NCI-H774 (cell line): ENCODE measurements around the gene MICALL2.
"Not testable (repeated sequence)": the region's sequence is repeated elsewhere in the genome, so short reads cannot be mapped to it uniquely, and the experiment has no call there.

Experiments
- DNase-seq: peaks from one replicate; lab custom pipeline; 2025; lab: John Stamatoyannopoulos, UW

The MICALL2 gene

DNA sequence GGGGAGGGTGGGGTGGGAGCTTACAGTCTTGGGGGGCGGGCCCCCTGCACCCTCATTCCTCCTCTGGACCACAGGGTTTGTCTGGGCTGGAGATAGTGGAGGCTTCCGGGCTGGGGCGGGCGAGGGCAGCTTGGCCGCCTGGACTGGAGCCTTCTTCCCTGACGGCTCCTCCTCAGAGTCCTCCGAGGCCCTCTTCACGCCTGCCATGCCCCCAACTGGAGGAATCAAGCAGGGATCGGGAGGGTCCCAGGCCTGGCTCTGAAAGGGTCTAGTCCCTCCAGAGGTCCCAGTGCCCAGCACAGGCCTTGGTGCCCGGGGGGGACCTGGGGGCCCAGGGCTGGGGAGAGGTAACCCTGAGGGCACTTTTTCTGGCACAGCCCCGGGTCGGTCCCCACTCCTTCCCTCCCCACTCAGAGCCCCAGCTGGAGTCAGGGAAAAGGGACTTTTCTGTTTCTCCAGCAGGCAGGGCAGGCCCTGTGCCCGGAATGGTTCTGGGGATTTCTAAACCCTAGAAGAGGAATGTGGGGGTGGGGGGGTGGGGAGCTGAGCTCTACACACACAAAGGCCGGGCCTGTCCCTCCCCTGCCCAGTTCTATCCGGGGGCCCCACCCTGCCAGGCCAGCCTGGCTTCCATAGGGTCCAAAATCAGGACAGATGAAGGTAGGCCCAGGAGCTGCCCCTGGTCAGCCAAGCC, 11.6 kb downstream of the MICALL2 start:
- no peak for DNase-seq

DNA sequence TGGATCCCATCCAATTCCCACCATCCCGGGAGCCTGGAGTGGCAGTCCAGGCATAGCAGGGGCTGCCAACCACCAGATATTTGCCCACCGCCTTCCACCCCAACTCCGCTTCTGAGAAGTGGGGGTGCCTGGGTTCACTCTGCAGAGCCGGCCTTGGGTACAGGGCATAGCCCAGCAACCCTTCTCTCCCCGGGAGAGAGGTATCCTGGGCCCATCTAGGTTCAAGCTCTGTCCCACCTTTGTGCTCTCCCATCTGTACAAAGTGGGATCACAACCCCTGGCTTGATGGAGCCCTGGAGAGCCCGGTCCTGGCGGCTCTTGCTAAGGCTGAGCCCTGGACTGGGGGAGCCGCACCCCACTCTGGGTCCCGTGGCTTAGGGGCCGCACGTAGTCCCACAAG, 12.2 kb downstream of the MICALL2 start:
- DNase-seq = no peak

DNA sequence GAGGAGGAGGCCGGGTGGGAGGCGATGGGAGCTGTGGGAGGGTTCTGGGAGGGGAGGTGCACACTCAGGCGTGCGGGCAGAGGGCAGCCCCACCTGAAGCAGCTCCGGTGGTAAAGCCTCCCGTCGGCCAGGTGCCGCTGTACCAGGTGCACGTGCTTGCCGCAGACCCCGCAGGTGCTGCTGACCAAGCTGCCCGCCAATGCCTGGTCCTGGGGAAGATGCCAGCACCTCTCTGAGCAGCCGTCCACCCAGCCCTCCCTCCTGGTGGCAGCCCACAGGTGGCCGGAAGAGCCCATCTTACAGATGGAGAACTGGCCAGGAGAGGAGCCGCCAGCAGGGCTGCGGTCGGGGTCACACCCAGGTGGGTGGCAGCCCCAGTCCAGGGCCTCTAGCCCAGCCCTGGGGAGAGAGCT, 12.6 kb downstream of the MICALL2 start:
- no peak for DNase-seq

DNA sequence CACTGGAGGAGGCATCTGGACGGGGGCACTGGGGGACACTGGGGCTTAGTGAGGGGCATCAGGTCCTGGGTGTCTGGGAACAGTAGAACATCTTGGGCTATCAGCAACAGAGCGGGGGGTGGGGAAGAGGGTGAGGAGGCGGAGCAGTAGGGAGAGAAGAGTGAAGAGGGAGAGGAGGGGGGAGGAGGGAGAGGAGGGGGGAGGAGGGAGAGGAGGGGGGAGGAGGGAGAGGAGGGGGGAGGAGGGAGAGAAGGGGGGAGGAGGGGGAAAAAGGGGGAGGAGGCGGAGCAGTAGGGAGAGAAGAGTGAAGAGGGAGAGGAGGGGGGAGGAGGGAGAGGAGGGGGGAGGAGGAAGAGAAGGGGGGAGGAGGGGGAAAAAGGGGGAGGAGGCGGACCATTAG, 13.2 kb downstream of the MICALL2 start:
- DNase-seq = peak; percentile 55

DNA sequence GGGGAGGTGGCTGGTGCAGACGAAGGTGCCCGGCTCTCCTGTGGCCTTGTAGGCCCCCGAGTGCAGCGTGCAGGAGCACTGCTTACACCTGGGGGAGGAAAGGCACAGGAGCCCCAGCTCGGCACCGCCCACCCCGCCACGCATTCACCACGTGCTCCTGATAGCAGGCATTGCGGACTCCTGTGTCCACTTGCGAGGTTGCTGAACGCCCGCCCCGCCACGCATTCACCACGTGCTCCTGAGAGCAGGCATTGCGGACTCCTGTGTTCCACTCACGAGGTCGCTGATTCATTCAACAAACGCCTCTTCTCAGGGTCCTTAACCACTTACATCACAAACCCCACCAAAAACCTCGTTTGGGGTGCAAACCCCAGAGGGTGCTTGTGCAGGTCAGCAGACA, 13.9 kb downstream of the MICALL2 start:
- DNase-seq = no peak

DNA sequence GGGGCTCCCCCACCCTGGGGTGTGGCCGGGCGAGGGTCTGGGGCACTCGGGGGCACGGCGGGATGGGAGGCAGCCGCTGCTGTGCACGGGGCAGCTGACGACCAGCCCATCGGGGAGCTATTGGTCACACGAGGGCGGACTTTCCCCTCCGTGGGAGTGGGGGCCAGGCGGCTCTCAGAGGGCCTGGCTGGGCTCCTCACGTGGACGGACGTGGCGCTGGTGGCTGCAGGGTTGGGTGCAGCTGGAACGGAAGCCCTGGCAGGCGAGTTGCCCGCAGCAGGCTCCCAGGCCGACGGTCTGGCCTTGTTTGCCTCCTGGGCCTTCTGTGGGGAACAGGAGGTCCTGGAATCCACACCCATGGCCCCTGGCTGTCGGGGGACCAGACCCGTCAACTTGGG, 14.3 kb downstream of the MICALL2 start:
- DNase-seq = no peak

DNA sequence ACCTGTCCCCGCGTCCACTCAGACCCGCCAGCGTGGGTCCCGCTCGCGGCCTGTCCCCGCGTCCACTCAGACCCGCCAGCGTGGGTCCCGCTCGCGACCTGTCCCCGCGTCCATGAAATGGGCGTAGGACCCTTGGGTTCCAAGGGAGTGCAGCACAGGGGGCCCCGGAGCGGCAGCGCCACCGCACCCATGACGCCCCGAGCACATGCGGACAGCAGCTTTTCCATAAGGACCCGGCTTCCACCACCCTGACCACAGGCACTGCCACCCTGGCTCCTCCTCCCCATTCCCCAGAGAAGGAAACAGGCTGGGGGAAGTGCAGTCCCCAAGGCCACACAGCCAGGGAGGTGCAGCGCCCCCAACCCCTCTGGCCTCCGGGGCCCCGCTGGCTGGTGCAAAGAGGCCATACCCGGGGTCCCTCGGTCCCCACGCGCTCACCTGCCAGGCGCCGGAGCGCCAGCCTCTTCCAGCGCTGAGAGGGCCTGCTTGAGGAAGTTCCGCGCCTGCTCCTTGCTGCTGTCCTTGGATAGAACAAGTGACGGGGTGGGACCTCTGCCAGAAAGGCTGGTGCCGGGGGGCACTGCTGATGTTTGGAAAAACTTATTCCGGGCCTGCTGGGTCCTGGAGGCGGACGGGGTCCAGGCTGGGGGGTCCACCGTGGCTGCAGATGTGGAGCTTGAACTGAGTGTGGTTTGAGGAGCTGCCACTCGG, 14.9 kb downstream of the MICALL2 start:
- DNase-seq = no peak

DNA sequence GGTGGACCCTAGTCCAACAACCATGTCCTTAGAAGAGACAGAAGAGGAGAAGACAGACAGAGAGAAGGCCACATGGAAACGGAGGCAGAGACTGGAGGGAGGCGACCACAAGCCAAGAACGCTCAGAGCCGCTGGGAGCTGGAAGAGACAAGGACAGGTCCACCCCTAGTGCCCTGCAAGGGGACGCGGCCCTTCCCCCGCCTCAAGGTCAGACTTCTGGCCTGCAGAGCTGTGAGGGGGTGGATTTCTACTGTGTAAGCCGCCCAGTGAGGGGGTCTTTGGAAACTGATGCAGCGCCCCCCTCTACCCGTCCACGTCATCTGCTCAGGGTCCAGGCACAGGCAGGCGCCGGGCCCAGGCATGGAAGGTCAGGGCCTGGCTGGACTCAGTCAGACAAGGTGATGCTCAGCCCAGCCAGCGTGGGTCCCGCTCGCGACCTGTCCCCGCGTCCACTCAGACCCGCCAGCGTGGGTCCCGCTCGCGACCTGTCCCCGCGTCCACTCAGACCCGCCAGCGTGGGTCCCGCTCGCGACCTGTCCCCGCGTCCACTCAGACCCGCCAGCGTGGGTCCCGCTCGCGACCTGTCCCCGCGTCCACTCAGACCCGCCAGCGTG, 15.6 kb downstream of the MICALL2 start:
- not testable (repeated sequence) for DNase-seq

DNA sequence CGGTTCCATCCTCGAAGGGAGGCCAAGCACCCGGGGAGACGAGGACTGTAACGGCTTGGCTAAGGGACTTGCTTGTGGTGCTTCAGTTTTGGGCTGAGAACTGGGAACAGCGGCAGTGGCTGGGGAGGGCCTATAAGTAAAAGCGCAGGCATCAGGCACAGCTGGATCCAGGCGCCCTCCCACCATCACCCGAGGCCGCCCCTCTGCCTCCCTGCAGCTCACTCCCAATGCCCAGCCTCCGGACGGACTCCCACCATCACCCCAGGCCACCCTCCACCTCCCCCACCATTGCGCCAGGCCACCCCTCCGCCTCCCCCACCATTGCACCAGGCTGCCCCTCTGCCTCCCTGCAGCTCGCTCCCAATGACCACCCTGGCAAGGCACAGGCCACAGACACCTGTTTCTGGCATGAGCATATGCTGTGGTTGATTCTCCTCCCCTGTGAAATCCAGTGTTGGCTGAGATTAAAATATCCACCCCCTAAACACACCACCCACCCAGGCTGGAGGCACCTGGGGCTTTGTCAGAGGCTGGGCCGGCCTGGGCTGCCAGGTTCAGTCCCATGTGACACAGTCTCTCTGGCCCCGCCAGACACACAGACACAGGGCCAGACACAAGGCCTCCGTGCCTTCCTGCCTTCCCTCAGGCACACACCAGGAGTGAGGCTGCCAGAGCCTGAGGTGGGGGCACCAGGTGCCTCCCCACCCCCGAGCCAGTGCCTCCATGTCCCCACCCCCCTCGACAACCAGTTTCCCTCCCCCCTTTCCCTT, 16.7 kb downstream of the MICALL2 start:
- no peak for DNase-seq

DNA sequence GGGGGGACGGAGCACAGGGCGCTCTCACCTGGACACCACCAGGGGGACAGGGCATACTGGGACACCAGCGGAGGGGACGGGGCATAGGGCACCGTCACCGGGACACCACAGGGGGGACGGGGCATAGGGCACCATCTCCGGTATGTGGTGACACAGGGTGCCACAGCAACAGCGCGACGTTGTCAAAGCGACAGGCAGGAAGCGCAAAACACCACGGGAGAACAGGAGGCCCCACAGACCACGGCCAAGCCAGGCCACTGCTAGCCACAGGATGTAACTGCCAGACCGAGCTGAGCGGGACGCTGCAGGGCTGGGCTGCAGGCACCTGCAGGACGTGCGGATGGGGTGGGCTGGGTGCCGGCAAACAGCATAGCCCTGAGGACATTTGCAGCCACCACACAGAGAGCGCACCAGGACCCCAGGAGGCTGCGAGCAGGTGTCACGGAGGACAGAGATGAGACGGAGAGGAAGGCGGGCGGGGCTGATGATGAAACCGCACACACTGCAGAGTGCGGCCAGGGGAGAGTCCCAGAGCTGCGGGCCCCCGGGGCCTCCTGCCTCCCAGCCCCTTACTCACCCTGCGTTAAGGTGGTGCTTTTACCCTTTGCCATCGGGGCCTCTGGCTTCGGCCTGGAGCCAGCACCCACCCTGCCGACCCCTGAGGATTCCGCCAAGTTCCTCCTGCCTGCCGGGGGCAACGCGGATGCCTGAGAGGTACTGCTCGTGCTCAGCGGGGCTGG, 17.5 kb downstream of the MICALL2 start:
- no peak for DNase-seq

DNA sequence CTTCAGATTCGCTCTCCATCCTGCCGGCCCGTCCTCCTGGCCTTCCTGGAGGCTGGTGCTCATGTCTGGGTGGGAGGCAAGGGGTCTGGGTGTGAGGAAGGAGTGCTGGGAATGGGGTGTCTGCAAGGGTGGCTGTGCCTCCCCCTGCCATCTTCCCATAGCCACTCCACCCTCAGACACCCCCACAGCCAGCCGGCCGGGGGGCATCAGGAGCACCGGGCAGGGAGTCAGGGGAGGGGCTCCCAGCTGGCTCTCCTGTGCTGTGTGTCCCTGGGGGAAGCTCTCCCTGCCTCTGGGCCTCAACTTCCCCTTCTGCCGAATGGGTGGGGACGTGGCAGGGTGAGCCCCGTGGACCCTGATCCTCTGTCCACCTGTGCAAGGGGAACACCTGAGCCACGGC, 18.6 kb downstream of the MICALL2 start:
- no peak for DNase-seq

DNA sequence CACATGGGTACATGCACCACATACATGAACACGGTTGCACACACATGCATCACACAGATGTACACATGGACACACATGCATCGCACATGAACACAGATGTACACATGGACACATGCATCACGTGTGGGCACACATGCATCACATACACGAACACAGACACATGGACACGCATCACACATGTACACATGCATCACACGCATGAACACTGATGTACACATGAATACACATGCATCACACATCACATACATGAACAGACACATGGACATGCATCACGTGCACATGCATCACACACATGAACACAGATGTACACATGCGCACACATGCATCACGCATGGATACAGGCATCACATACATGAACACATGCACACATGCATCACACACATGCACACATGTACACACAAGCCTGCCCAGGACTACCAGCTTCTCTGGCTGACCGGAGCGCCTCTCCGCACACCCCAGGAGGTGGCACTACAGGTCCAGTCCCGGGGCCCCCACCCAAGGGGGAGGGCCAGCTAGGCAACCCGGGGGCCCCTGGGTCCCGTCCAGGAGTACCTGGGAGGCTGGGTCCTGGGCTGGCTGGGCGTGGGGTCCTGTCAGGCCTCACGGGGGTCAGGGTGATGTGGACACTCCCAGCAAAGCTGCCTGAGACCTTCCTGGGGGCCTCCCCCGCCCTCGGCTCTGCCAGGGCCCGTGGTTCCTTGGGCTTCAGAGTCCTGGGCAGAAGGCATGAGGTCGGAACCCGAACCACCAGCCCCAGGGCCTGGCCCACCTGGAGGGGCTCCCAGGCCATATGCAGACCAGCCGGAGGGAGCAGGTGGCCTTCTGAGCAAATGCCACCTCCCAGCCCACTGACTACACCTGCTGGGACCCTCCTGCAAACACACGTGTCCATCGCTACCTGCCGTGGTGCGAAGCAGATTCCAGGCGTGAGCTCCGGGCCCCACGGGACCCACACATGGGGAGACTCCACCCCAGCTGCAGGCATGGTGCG, 19.6 kb downstream of the MICALL2 start:
- no peak for DNase-seq

DNA sequence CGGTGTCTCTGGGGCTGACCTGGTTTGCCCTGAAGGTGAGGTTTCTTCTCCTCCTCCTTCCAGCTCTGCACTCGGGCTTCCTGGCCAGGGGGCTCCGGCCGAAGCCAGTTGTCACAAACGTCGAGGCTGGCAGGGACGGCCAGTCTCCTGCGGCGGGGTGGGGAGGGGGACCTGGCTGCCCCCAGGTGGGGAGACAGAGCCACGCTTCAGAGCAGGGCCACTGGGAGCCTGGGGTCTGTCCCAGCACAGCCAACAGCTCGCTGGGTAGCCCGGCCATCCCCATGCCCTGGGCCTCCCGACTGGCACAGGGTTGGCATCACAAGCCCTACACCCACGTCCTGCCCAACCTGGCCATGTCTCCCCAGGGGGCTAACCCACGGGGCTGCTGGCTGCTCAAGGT, 20.4 kb downstream of the MICALL2 start:
- DNase-seq = no peak

DNA sequence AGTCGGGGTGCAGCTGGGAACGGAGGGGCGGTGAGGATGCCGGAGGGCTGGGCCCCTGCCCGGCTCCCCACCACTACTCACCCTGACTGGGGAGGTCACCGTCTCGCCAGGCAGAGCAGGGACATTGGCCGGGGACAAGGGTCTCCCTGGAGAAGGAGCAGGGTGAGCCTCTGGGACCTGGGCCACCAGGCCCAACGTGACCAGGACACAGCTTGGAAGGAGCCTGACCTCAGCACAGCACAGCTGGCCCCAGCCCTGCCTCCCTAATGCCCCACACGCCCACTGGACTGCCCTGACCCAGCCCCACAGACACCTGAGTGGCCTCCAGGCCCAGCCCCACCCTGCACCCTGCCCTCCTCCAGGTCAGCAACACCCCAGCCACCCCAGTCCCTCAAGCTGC, 21.1 kb downstream of the MICALL2 start:
- no peak for DNase-seq

DNA sequence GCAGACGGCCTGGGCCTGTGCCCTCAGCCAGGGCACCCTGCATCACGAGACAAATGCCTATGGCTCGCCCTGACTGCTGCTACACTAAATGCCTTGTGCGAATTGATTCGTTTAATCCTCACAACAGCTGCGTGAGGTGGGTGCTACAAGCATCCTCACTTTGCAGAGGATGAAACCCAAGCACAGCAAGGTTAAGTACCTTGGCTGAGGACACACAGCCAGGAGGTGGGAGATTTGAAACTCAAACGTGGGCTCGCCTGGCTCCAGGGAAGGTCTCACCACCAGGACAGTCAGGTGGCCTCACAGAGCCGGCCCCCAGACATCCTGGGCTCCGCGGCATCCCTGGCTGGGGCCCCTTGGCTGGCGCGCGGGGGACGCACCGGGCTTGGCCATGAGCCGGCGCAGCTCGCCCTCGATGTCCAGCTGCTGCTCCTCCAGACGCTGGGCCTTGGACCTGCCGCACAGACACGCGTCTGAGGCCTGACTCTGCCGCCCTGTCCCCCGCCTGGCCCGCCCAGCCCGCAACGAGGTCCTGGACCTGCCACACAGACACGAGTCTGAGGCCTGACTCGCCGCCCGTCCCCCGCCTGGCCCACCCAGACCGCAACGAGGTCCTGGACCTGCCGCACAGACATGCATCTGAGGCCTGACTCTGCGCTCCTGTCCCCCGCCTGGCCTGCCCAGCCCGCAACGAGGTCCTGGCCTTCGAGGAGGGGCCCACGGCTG, 22.0 kb downstream of the MICALL2 start:
- no peak for DNase-seq

DNA sequence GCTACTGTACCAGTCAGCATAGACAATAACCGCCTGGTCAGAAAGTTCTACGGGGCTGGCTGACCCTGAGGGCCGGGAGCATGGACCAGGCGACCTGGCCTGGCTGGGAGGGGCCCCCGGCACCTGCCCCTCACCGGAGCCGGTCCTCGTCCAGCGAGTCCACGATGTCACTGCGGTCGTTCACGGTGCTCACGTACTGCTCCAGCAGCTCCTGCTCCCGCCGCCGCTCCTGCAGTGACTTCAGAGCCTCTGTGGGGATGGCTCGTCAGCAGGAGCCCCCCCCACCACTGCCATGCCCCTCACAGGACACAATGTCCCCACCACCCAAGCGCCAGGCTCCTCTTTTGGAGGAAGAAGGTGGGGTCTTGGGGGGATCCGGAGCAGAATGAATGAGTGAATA, 22.7 kb downstream of the MICALL2 start:
- DNase-seq = no peak

DNA sequence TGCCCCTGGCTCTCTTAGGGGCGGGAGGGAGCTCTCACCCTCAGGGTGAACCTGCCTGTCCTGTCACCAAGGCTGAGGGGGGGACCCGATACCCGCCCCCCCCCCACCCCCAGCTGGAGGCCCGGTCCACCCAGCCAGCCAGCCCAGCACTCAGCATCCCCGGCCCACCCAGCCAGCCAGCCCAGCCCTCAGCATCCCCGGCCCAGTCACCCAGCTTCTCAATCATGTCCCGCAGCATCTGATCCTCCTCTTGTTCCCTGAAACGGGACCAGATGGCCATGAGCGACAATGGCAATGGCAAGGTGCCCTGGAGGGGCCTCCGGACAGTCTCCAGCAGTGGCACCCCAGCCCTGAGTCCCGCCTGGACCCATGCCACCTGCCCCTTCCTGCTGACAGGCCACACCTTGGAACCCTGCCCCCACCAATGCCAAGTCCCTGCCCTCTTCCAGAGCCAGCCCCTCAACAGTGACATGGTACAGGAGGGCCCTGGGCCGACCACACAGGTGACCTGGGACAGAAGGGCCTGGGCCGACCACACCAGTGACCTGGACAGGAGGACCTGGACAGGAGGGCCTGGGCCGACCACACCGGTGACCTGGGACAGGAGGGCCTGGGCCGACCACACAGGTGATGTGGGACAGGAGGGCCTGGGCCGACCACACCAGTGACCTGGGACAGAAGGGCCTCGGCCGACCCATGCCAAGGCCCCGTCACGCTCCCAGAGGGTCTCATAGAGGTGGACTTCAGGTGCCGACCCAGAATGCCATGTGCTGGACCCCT, 24.2 kb downstream of the MICALL2 start:
- no peak for DNase-seq

DNA sequence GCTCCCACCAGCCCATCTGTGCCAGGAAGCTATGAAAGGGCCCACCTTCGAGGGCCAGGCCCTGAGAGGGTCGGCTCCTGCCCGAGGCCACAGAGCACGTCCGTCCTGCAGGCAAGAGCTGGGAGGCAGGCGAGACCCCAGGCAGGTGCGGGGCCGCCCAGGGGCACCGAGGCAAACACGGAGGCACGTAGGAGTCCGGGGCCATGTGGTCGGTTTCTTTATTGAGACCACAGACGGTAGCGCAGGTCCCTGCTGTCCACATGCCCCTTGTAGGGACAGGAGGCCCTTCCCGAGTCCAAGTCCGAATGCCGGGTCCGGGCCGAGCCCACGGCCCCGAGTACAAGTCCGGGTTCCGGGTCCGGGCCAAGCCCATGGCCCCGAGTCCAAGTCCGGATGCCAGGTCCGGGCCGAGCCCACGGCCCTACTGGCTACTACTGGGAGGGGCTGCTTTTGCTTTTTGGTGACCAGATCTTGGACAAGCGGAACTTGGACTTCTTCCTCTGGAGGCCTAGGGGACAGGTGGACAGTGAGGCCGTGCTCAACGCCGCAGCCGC, 25.0 kb downstream of the MICALL2 start:
- DNase-seq = no peak
